ENCODE measurements around the gene PTPRM.

Gene PTPRM

GRCh38 chr18:8084160-8084559 is 517.0 kb downstream of the PTPRM start:
- DNase-seq (ENCODE audit: low read depth in 2 of 2, low spot score in 1 of 2) = no peak

- no peak for DNase-seq (ENCODE audit: low read depth in 2 of 2, low spot score in 1 of 2)
Measured at GRCh38 chr18:8088626-8089025, 521.5 kb downstream of the PTPRM start.

DNA sequence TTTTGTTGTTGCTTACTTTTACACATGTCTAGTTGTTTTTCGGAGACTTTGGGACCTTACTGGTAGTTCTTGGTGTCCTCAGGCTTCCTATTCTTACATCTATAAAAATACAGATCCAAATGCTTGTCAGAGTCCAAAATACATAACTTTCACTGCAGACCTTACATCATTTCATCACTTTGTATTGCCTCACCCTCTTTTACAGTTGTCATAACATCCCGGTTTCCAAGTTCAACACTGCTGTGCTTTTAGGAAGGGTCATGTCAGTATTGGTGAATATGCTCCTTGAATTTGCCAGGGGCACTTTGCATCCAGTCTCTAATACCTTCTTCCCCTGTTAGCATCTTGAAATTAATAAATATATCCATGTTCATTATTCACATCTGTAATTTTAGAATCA is 523.9 kb downstream of the PTPRM start:
- no peak for DNase-seq (ENCODE audit: low read depth in 2 of 2, low spot score in 1 of 2)

- no peak for DNase-seq (ENCODE audit: low read depth in 2 of 2, low spot score in 1 of 2)
Measured at GRCh38 chr18:8095947-8096570, 528.9 kb downstream of the PTPRM start.

DNA sequence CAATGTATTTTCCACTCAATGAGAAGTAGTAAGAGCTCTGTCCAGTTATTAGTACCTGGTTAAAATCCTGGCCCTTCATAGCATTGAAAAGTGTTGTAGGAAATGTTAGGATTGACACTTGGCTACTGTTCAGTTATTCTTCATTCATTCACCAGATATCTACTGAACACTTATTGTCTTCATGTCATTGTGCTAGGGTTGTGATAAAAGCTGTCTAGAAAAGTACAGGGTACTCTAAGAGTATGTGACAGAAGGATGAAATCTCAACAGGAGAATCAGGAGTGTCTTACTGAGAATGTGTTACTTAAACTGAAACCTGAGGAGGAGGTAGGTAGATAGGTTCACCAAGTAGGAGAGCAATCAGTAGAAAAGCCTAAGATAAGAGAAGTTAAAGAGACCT is 530.3 kb downstream of the PTPRM start:
- DNase-seq (ENCODE audit: low read depth in 2 of 2, low spot score in 1 of 2) = no peak

DNA sequence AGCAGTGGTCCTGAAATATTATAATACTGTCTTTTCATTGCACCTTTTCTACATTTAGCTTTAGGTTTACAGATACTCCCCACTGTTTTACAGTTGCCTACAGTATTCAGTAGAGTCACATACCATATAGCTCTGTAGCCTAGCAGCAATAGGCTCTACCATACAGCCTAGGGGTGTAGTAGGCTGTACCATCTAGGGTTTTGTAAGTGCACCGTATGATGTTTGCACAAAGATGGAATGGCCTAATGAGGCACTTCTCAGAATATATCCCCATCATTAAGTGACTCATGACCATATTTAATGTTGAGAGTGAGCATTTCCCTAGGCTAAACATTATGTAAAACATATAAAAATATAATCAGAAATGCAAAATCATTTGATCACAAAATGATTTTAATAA is 530.8 kb downstream of the PTPRM start:
- DNase-seq (ENCODE audit: low read depth in 2 of 2, low spot score in 1 of 2) = no peak

- DNase-seq (ENCODE audit: low read depth in 2 of 2, low spot score in 1 of 2) = no peak
Measured at GRCh38 chr18:8106603-8107002, 539.5 kb downstream of the PTPRM start.

- DNase-seq (ENCODE audit: low read depth in 2 of 2, low spot score in 1 of 2) = no peak
Measured at GRCh38 chr18:8107426-8107825, 540.3 kb downstream of the PTPRM start.

- DNase-seq (ENCODE audit: low read depth in 2 of 2, low spot score in 1 of 2) = no peak
Measured at GRCh38 chr18:8114480-8114879, 547.4 kb downstream of the PTPRM start.

GRCh38 chr18:8116341-8117005 is 549.4 kb downstream of the PTPRM start:
- DNase-seq (ENCODE audit: low read depth in 2 of 2, low spot score in 1 of 2) = no peak

GRCh38 chr18:8117006-8117371 is 549.9 kb downstream of the PTPRM start:
- no peak for DNase-seq (ENCODE audit: low read depth in 2 of 2, low spot score in 1 of 2)

DNA sequence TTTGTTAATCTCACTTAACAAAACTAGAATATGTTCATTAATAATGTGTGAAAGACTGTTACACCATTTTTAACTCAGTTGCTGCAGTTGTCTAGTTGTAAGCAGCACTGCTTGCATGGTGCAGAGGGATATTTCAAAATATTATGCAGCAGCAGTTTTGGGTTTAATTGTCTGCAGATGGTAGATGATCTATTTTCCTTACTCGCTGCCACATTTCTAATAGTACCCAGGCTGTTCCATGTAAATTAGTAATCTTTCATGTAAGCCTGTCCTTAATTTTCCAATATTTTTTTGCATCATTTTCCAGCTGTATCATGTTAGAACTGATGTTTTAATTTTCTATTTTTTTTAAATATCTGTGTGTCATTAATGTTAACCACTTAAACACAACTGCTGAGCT is 554.0 kb downstream of the PTPRM start:
- DNase-seq (ENCODE audit: low read depth in 2 of 2, low spot score in 1 of 2) = no peak

DNA sequence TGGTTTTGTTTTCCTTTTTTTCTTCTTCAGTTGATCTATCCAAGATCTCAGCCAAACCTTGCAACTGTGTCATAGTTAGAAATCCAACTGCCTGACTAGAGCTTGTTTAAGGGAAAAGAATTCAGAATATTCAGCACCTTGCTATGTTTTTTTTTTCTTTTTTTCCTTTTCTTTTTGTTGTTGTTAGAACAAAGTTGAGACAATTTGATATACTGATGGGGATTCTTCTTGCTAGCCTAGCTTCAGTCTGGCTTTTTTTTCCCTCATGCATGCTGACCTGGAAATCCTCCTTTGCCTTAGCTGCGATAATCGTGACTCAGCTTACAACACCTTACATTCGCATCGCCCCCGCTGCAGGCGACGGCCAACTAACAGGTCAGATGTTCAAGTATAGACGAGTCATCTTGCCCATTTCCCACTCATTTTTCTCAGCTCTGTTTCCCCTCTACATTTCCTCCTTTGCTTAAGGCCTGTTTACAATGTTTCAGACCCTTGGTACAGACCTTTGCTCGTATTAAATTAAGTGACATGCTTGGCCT is 554.9 kb downstream of the PTPRM start:
- no peak for DNase-seq (ENCODE audit: low read depth in 2 of 2, low spot score in 1 of 2)

DNA sequence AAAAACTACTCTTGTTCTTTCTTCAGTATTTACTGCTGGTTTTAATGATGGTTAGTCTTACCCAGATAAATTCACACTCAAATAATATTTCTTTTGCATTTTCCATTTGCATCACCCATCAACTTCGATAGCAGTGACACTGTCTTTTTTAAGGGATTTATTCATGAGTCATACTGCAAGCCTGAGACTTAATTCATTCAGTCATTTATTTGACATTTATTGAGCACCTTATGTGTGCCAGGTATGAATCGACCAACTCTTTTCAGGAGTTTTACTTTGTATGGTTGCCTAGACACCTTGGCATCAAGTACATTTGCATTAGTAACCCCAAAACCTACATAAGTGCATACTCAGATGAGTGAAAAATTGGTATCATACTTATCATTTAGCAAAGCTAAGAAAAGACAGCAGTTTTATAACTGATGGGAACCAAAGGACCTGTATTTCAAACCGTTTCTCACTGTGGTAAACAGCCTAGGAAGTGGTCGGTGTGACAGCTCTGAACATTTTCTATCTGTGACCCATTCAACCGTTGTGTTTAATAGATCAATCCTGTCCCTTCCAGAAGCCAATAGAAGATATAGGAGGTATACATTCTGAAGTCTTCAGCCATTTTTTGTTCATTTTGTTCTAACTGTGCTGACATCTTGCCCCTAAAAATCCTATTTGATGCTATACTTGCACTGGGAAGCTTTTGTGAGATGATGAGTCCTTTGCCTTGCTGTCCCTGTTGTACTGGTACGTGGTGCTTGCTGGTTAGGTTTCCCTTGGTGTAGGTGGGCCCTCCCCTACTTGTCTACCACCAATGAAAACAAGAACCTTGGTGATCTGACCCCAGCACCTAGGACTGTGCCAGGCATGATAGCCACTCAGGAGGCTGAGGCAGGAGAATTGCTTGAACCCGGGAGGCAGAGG is 557.4 kb downstream of the PTPRM start:
- no peak for DNase-seq (ENCODE audit: low read depth in 2 of 2, low spot score in 1 of 2)

DNA sequence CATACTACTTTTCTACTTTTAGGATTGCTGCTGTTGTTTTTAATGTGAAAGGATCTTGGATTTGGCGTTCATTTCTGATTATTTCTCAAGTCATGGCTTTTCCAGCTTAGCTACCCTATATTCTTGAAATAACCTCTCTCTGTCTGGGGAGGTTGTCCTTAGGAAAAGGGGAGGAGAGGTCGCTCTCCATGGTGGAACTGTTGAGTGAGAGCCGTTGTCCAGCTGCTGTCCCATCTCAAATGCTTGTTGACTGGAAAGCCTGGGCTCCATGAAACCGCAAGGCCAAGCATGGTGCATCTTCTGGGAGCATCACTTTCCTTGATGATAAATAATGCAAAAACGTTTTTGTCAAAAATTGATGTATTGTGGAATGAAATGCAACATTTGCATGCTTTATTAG is 563.0 kb downstream of the PTPRM start:
- DNase-seq (ENCODE audit: low read depth in 2 of 2, low spot score in 1 of 2) = no peak

DNA sequence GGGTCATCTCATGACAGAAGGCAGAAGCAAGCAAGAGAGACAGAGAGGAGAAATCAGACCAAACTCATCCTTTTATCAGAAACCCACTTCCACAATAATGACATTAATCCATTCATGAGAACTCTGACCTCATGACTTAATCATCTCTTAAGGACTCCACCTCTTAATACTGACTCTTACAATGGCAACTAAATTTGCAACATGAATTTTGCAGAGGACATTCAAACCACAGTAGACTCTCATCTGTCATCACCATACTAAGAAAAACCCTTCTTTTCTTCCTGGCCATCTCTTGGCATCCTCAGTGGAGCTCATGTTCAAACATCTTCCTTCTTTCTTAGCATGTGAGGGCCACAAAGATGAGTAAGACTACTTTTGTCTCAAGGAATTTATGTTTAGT is 565.9 kb downstream of the PTPRM start:
- no peak for DNase-seq (ENCODE audit: low read depth in 2 of 2, low spot score in 1 of 2)

DNA sequence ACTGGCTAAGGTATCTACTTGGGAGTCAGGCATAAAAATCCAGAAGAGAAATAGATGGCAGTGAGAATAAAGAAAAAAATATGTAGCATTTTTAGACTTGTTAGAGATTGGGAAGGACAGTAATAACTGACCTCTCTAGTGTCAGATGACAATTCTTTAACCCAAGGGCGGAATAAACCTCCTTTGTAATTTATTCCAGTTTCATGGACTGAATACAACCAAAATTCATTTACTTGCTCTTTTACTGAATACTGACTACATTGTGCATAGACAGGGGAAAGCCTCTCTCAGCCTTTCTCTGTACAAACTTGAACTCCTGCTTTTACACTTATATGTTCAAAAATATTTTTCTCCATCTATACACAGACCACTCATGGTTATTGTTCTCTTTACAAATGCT is 566.8 kb downstream of the PTPRM start:
- DNase-seq (ENCODE audit: low read depth in 2 of 2, low spot score in 1 of 2) = no peak

GRCh38 chr18:8139127-8139527 is 572.0 kb downstream of the PTPRM start:
- DNase-seq (ENCODE audit: low read depth in 2 of 2, low spot score in 1 of 2) = no peak

GRCh38 chr18:8139891-8140406 is 572.8 kb downstream of the PTPRM start:
- DNase-seq (ENCODE audit: low read depth in 2 of 2, low spot score in 1 of 2) = no peak

DNA sequence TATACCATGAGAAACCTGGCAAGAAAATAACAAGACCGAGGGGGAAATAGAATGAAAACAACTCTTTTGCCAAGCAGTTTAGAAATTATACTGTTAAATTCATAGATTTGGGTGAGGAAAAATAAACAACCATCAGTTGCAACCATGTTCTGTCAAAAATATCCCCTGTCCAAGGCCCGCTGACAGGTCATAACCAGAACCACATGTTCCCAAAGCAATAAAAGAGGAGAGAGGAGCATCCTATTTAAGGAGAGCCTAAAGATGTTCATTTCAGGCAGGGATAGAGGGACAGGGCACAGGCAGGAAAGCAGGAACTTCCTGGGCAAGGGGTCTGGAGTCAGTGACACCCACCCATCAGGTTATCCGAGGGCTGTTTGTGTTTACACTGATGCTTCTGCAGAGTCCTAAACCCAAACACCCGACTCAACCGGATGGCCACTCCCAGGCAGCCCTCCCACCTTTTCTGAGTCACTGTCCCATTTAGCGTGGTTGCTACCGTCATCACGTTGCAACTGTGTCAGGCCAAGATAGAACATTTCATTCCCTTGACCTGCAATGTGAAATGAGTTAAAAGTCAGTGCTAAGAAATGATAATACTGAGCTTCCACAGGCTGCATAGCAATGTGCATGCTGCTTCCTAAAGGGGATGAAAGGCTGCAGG is 573.9 kb downstream of the PTPRM start:
- DNase-seq (ENCODE audit: low read depth in 2 of 2, low spot score in 1 of 2) = no peak

- DNase-seq (ENCODE audit: low read depth in 2 of 2, low spot score in 1 of 2) = no peak
Measured at GRCh38 chr18:8142131-8142711, 575.1 kb downstream of the PTPRM start.

Data from stimulated activated CD8-positive, alpha-beta memory T cell treated with anti-CD3 and anti-CD28 coated beads, Interleukin-4, amount 100 ng/mL, for 4 hours (primary cell).